ENCODE measurements around the gene CRTAC1.
"Not testable (repeated sequence)": the region's sequence is repeated elsewhere in the genome, so short reads cannot be mapped to it uniquely, and the experiment has no call there.

- TF ChIP-seq, protein P1, sequence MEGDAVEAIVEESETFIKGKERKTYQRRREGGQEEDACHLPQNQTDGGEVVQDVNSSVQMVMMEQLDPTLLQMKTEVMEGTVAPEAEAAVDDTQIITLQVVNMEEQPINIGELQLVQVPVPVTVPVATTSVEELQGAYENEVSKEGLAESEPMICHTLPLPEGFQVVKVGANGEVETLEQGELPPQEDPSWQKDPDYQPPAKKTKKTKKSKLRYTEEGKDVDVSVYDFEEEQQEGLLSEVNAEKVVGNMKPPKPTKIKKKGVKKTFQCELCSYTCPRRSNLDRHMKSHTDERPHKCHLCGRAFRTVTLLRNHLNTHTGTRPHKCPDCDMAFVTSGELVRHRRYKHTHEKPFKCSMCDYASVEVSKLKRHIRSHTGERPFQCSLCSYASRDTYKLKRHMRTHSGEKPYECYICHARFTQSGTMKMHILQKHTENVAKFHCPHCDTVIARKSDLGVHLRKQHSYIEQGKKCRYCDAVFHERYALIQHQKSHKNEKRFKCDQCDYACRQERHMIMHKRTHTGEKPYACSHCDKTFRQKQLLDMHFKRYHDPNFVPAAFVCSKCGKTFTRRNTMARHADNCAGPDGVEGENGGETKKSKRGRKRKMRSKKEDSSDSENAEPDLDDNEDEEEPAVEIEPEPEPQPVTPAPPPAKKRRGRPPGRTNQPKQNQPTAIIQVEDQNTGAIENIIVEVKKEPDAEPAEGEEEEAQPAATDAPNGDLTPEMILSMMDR (conservative IDR thresholded peaks at IDR 0.05), result not testable (repeated sequence)
- not testable (repeated sequence) for TF ChIP-seq ZFX (IDR thresholded peaks at IDR 0.05)
Measured at GRCh38 chr10:97841166-97841565, 189.3 kb downstream of the CRTAC1 start.
